Stimulated activated naive CD8-positive, alpha-beta T cell treated with anti-CD3 and anti-CD28 coated beads, Interleukin-15, amount 100 ng/mL, for 72 hours (primary cell): ENCODE results near the gene MAPT.
"Not testable (repeated sequence)": the region's sequence is repeated elsewhere in the genome, so short reads cannot be mapped to it uniquely, and the experiment has no call there.

Experiments
- ATAC-seq: fragments of 150-1000 bp; cut with Tn5 transposase; 2 replicates; pipeline ENCODE4 v1.10.0; 2021; ENCODE audit warnings: mild to moderate bottlenecking, moderate library complexity
- DNase-seq, 2 donors: peaks; one replicate each; pipeline ENCODE4 v3.0.0; 2021 to 2022
- H3K27ac Mint-ChIP-seq, 2 donors: one replicate each; pipeline ENCODE4 v1.8.0; 2022; ENCODE audit warnings: mild to moderate bottlenecking in 2 of 2, mixed read lengths in 2 of 2, moderate library complexity in 2 of 2
- H3K27me3 Mint-ChIP-seq: one replicate; pipeline ENCODE4 v1.8.0; 2022; ENCODE audit warnings: mixed read lengths
- H3K4me1 Mint-ChIP-seq: one replicate; pipeline ENCODE4 v1.8.0; 2022; ENCODE audit warnings: mild to moderate bottlenecking, mixed read lengths
- H3K4me3 Mint-ChIP-seq, 2 donors: one replicate each; pipeline ENCODE4 v1.8.0; 2022; ENCODE audit warnings: mild to moderate bottlenecking in 2 of 2, mixed read lengths in 2 of 2, moderate library complexity in 1 of 2
- H3K9me3 Mint-ChIP-seq, 2 donors: one replicate each; pipeline ENCODE4 v1.8.0; 2022; ENCODE audit warnings: mixed read lengths in 2 of 2

MAPT gene

GRCh38 chr17:45905814-45906213 is 11.5 kb downstream of the MAPT start:
- Mint-ChIP-seq H3K4me3 (no peak overlapping the region), H3K4me1 (peaks cover 24% of the 10 kb centered on the region), H3K27me3 (peaks cover 59% of the 10 kb centered on the region), H3K27ac (no peak overlapping the region), H3K9me3 (no peaks in the 10 kb centered on the region)
- ATAC-seq: no peak
- no peak for DNase-seq

DNA sequence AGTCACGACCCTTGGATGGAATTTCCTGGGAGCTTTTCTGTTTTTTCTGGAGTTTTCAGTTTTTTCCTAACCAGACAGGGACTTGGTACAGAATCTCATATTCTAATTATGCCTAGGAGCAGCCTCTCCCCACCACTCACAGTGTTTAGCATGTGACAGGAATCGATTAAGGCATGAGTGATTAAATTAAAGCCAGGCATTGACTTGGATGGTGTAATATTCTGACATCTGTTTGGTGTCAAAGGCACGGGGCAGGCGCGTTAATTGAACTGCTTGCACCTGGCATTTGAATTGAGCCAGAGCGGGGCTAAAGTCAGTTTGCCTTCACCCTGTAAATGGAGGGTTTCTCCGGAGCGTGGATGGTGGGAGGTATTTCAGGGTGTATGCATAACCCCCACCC is 11.9 kb downstream of the MAPT start:
- no peak overlapping the region for H3K4me3 Mint-ChIP-seq
- H3K4me1 Mint-ChIP-seq: peaks cover 24% of the 10 kb centered on the region
- no peak for DNase-seq
- peaks cover 59% of the 10 kb centered on the region for H3K27me3 Mint-ChIP-seq
- no peak overlapping the region for H3K27ac Mint-ChIP-seq
- no peak for ATAC-seq
- H3K9me3 Mint-ChIP-seq: no peaks in the 10 kb centered on the region

DNA sequence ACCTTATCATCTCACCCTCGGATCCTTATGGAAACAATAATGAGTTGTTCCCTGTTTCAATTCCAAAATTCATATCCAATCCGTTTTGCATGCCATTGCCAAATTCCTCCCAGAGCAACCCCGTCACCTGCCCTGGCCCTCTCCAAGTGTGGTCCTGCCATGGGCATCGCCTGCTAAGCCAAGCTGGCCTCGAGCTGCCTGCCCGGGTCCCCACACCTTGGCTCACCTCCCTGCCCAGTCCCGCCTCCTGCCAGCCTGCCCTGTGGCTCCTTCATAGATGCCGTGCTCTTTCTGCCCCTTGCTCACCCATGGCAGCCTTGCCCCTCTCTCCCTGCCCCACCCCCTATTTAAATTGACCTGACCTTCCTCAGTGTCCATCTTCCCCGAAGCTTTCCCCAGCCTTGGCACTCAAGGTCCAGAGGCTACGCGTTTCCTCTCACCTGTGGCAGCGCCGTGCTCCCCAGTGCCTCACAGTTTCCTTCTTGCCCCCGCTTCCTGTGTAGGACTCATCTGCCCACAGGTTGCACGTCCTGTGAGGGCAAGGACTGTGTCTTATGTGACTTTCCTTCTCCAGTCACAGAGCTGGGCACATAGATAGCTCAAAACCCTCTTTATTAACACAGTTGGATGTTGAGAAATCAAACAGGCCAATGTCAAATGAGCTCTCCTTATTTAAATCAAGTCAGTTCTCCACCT is 12.7 kb downstream of the MAPT start:
- Mint-ChIP-seq H3K4me1 (peaks cover 24% of the 10 kb centered on the region), H3K27me3 (peaks cover 51% of the 10 kb centered on the region), H3K9me3 (peaks cover 1 to 3% of the 10 kb centered on the region in 2 donors), H3K4me3 (peak overlapping the region in 1 of 2 donors; percentile 57), H3K27ac (peak overlapping the region in 1 of 2 donors; percentile 75)
- peak; percentile 86 for ATAC-seq
- peak in 1 of 2 donors; percentile 35 for DNase-seq

GRCh38 chr17:45907750-45908395 is 13.5 kb downstream of the MAPT start:
- H3K27me3 Mint-ChIP-seq: peaks cover 43% of the 10 kb centered on the region
- peak overlapping the region in 1 of 2 donors; percentile 57 for H3K4me3 Mint-ChIP-seq

DNA sequence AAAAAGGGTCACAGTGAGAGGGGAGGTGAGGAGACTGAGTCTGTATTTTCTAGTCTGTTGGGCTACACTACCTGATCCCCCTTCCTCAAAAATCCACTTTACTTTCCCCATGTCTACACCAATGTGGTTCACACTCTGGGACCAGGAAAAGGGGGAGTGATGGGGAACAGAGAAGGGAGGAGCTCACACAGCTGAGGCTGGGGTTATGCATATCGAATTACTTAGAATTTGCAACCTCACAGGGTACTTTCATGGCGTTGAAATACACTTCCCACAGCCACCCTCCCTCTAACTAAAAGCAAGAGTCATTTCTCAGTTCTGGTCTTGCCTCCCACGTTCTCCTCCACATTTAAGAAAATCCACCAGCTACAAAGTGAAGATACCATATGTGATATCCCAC is 14.1 kb downstream of the MAPT start:
- Mint-ChIP-seq H3K4me1 (peaks cover 24% of the 10 kb centered on the region), H3K27ac (no peak overlapping the region), H3K27me3 (peaks cover 45% of the 10 kb centered on the region), H3K4me3 (no peak overlapping the region), H3K9me3 (peaks cover 5 to 13% of the 10 kb centered on the region in 2 donors)
- DNase-seq (no peak), ATAC-seq (peak; percentile 74)

More at GRCh38 chr17:45907750-45908395, 13.5 kb downstream of the MAPT start:
- peaks cover 24% of the 10 kb centered on the region for H3K4me1 Mint-ChIP-seq
- H3K9me3 Mint-ChIP-seq: peaks cover 5 to 9% of the 10 kb centered on the region in 2 donors
- ATAC-seq (no peak), DNase-seq (no peak)
- peak overlapping the region in 1 of 2 donors; percentile 75 for H3K27ac Mint-ChIP-seq

DNA sequence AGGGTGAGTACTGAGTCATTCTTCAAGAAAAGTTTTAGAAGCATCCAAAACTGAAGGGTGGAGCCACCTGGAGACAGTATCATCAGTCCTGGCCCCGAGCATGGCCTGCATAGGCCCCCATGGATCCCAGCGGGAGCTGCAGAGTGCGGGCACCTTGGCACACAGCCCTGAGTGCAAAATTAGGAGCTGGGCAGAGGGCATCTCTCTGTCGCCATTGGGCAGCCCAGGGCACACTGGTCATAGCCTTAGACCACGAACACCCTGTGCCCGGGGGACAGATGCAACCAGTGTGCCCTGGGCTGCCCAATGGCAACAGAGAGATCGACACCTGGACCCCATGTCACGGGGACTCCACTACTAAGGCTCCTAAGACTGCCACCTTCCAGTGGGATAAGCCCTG is 14.6 kb downstream of the MAPT start:
- no peak for DNase-seq
- Mint-ChIP-seq H3K4me3 (no peak overlapping the region), H3K9me3 (peaks cover 5 to 13% of the 10 kb centered on the region in 2 donors), H3K27ac (peak overlapping the region in 1 of 2 donors; percentile 19), H3K4me1 (peaks cover 24% of the 10 kb centered on the region), H3K27me3 (peaks cover 50% of the 10 kb centered on the region)
- peak; percentile 42 for ATAC-seq

DNA sequence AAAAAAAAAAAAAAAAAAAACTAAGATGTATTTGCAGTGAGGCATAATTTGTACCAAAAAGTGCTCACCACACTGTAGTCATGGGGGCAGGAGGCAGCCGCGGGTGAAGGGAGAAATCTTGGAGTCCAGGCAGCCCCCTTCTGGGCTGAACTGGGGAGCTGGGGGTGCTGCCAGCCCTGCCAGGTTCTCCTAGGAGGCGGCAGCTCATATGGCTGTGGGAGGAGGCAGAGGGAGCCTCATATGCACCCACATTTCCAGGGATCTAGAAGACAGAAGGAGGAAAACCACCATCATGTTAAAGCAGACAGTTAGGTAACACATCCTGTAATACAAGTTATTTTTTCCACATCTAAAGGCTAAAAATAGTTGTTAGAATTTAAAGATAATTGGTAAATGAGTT is 16.3 kb downstream of the MAPT start:
- no peak overlapping the region for H3K27ac Mint-ChIP-seq
- H3K27me3 Mint-ChIP-seq: peaks cover 50% of the 10 kb centered on the region
- peaks cover 24% of the 10 kb centered on the region for H3K4me1 Mint-ChIP-seq
- no peak for ATAC-seq
- H3K4me3 Mint-ChIP-seq: no peak overlapping the region
- no peak for DNase-seq
- peaks cover 5 to 13% of the 10 kb centered on the region in 2 donors for H3K9me3 Mint-ChIP-seq

DNA sequence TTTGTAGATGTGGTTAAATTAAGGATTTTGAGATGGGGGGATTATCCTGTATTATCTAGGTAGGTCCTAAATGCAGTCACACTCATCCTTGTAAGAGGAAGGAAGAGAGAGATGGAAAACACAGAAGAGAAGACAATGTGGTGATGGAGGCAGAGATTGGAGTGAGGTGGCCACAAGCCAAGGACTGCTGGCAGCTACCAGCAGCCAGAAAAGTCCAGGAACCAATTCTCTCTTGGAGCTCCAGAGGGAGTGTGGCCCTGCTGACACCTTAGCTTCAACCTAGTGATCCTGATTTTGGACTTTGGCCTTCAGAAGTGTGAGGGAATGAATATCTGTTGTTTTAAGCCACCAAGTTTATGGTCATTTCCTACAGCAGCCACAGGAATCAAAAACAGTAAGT is 18.0 kb downstream of the MAPT start:
- Mint-ChIP-seq H3K9me3 (peaks cover 5 to 13% of the 10 kb centered on the region in 2 donors), H3K4me1 (peaks cover 15% of the 10 kb centered on the region), H3K27me3 (peaks cover 34% of the 10 kb centered on the region), H3K4me3 (no peak overlapping the region), H3K27ac (no peak overlapping the region)
- no peak for ATAC-seq
- no peak for DNase-seq

GRCh38 chr17:45913030-45913429 is 18.7 kb downstream of the MAPT start:
- not testable (repeated sequence) for DNase-seq, ATAC-seq, H3K4me3 Mint-ChIP-seq, H3K27ac Mint-ChIP-seq, H3K4me1 Mint-ChIP-seq
- H3K9me3 Mint-ChIP-seq: peaks cover 5 to 13% of the 10 kb centered on the region in 2 donors
- H3K27me3 Mint-ChIP-seq: peaks cover 27% of the 10 kb centered on the region

DNA sequence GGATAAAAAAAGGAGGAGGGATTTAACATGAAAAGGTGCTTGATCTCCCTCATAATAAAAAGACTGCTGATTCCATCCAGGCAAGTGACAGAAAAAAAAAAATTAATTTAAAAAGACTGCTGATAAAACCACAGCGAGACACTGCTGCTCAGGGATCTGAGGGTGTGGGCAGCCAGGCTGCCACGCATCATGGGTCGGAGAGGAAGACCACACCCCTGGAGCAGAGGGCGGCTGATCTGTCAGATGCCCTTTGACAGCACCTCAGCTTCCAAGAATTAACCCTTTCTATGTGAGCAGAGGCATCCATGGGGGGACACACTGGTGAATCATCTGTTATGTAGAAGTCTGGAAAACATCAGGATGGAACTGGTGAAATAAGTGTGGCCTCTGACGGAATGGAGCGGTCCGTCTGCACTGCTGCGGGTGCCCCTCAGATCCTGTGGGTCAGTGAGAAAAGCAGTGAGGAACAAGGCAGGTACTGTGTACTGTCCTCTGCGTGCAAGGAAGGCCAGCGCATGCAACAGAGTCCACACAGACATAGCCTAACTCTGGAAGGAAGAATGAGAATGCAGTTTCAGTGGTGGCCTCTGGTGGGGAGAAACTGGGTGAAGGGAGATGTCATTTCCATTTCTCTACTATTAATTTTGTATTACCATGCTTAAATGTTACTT is 19.8 kb downstream of the MAPT start:
- DNase-seq: no peak
- Mint-ChIP-seq H3K4me3 (no peak overlapping the region), H3K27ac (peak overlapping the region in 1 of 2 donors; percentile 39), H3K4me1 (no peaks in the 10 kb centered on the region), H3K27me3 (peaks cover 24% of the 10 kb centered on the region), H3K9me3 (peaks cover 5 to 13% of the 10 kb centered on the region in 2 donors)
- ATAC-seq: no peak

DNA sequence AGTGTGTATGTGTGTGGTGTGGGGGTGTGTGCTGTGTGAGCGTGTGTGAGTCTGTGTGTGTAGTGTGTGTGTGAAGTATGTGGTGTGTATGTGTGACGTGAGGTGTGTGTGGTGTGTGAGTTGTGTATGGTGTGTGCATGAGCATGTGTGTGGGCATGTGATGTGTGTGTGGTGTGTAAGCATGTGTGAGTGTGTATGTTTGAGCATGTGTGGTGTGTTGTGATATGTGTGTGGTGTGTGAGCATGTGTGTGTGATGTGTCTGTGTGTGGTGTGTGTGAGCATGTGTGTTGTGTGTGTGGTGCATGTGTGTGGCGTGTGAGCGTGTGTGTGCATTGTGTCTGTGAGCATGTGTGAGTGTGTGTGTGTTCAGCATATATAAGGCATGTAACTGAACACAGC is 20.9 kb downstream of the MAPT start:
- no peak for ATAC-seq
- H3K4me1 Mint-ChIP-seq: no peaks in the 10 kb centered on the region
- H3K4me3 Mint-ChIP-seq: no peak overlapping the region
- H3K27me3 Mint-ChIP-seq: peaks cover 24% of the 10 kb centered on the region
- H3K27ac Mint-ChIP-seq: no peak overlapping the region
- H3K9me3 Mint-ChIP-seq: peaks cover 5 to 13% of the 10 kb centered on the region in 2 donors
- DNase-seq: no peak

GRCh38 chr17:45917081-45917480 is 22.7 kb downstream of the MAPT start:
- Mint-ChIP-seq H3K4me1 (no peaks in the 10 kb centered on the region), H3K4me3 (no peak overlapping the region), H3K27me3 (peaks cover 17% of the 10 kb centered on the region), H3K27ac (peak overlapping the region in 1 of 2 donors; percentile 16), H3K9me3 (peaks cover 4 to 11% of the 10 kb centered on the region in 2 donors)
- ATAC-seq (no peak), DNase-seq (no peak)

DNA sequence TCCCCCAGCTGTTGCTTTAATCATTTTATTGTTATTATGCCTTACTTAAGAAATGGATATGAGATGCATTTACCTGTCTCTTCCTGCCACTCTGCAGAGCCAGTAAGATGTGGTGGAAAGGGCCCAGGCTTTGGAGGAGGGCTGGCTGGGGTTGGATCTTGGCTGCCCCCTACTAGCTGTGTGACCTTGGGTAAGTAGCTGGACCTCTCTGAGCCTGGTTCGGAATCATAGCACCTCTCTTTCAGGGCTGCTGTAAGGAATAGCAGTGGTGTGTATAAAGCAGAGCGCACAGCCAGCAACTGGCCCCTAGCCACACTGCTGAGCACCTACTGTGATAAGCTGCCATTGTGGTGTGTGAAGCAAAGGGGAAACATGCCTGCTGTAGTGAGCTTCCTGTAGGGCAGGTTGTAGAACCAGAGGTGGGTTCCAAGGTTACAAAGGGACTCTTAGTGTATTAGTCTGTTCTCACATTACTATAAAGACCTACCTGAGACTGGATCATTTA is 23.9 kb downstream of the MAPT start:
- no peak for ATAC-seq
- Mint-ChIP-seq H3K9me3 (peaks cover 0 to under 1% of the 10 kb centered on the region in 2 donors), H3K27me3 (peaks cover 13% of the 10 kb centered on the region), H3K4me1 (no peaks in the 10 kb centered on the region), H3K27ac (no peak overlapping the region), H3K4me3 (no peak overlapping the region)
- no peak for DNase-seq

DNA sequence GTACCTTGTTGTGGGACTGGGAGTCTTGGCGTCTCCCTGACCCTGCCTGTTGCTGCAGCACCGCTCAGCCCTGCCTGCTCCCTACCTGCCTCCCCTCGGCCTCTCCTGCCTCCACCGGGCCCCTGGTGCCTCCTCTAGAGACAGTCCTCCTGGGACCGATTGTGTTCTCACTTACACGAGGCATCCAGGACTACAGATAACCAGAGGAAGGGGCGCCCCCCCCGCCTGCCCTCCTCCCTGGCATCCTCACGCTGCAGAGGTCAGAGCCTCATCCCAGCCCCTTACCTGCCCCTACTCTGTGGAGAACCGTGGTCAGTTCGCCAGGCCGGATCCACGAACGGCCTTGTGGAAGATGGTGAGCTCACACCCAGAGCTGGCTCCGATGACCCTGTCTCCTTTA is 24.8 kb downstream of the MAPT start:
- H3K4me1 Mint-ChIP-seq: no peaks in the 10 kb centered on the region

DNA sequence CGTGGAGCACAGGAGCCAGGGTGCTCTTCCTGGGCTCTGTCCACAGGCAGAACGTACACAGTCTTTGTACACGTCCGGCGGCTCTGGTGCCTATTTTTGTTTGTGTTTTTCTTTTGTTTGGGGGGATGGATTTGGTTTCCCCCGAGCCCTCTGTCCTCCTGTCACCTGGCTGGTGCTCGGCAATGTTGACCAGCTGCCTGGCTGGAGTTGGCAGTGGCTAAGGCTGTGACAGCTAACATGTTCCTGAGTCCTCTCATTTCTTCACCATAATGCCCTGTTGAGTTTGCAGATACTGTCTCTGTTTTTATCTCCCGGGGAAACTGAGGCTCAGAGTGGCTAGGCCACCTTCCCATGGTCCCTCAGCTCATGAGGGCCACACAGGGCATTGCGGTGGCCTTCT is 25.7 kb downstream of the MAPT start:
- DNase-seq (no peak), ATAC-seq (no peak)
- no peaks in the 10 kb centered on the region for H3K4me1 Mint-ChIP-seq
- H3K9me3 Mint-ChIP-seq: no peaks in the 10 kb centered on the region
- no peak overlapping the region for H3K27ac Mint-ChIP-seq
- no peaks in the 10 kb centered on the region for H3K27me3 Mint-ChIP-seq
- no peak overlapping the region for H3K4me3 Mint-ChIP-seq

More for the DNA sequence above, 24.8 kb downstream of the MAPT start:
- Mint-ChIP-seq H3K27ac (no peak overlapping the region), H3K9me3 (no peaks in the 10 kb centered on the region), H3K27me3 (peaks cover 4% of the 10 kb centered on the region), H3K4me3 (no peak overlapping the region)
- DNase-seq: no peak
- no peak for ATAC-seq
